ENCODE data around the gene EID3. TPM values are rescaled to one million over a fixed set of nuclear protein-coding genes. Genes with fewer than 3 reads are reported as not detected.
A peak's percentile ranks its signal among the peaks of the same experiment; 100 is the strongest.
"Not testable (repeated sequence)": the region's sequence is repeated elsewhere in the genome, so short reads cannot be mapped to it uniquely, and the experiment has no call there.

The EID3 gene
- total RNA-seq, 2 donors from 2014 or later, result 8.6 to 18.1 TPM

DNA sequence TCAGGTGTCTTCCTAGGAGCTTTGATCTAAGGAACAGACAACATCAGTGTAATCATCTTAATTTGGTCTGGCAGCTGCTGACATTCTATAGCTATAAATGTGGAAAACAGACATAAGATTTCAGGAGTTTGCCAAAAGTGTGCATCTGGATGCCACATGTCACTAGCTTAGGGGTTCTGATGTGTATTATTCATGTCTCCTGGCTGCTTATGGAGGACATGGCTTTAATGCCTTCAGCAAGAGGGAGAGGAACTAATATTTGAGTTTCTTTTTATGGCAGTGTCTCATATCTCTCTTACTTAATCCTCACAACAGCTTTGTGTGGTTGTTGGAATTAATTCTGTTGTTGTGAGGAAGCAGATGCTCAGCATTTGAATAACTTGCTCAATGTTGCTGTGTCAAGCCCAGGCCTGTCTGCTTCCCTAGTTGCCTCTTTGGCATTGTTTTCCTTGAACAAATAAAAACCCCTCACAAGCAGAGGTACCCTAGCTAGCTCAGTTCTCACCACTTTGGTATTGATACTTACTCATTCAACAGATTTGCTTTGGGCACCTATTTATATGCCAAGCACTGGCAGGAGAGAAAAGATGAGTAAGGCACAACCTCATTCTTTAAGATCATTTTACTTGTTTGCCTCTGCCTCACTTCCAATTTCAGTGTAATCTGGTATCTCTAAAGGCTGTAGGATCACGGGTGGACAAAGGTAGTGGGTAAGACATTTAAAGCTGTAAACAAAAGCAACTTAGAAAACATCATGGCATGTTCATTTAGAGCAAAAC lies 39.8 kb upstream of the EID3 start:
- intact Hi-C loops (cut with DNase I), result no loop called here
- 19% methylated on average over 1 of the region's 1 CpG for WGBS
- no peaks in the 10 kb centered on the region for H3K27me3 ChIP-seq (replicated peaks; ENCODE audit: insufficient read depth)
- H3K36me3 ChIP-seq, result no peaks in the 10 kb centered on the region
- peak; percentile 12 for DNase-seq (ENCODE audit: low spot score)
- no peak overlapping the region for H3K4me3 ChIP-seq
- TF ChIP-seq POLR2AphosphoS5 (IDR thresholded peaks at IDR 0.05), result no peak
- no peak for TF ChIP-seq POLR2A (IDR thresholded peaks at IDR 0.05)
- TF ChIP-seq, protein P1, sequence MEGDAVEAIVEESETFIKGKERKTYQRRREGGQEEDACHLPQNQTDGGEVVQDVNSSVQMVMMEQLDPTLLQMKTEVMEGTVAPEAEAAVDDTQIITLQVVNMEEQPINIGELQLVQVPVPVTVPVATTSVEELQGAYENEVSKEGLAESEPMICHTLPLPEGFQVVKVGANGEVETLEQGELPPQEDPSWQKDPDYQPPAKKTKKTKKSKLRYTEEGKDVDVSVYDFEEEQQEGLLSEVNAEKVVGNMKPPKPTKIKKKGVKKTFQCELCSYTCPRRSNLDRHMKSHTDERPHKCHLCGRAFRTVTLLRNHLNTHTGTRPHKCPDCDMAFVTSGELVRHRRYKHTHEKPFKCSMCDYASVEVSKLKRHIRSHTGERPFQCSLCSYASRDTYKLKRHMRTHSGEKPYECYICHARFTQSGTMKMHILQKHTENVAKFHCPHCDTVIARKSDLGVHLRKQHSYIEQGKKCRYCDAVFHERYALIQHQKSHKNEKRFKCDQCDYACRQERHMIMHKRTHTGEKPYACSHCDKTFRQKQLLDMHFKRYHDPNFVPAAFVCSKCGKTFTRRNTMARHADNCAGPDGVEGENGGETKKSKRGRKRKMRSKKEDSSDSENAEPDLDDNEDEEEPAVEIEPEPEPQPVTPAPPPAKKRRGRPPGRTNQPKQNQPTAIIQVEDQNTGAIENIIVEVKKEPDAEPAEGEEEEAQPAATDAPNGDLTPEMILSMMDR (IDR thresholded peaks at IDR 0.05), result no peak
- no peak overlapping the region for H3K27ac ChIP-seq
- no peaks in the 10 kb centered on the region for H3K4me1 ChIP-seq (replicated peaks)
- no peaks in the 10 kb centered on the region for H3K9me3 ChIP-seq

GRCh38 chr12:104265436-104265835 lies 38.1 kb upstream of the EID3 start:
- WGBS, result 95% methylated on average over 22 of the region's 24 CpGs
- H3K4me3 ChIP-seq; H3K4me1 ChIP-seq (replicated peaks); H3K36me3 ChIP-seq; H3K27ac ChIP-seq; intact Hi-C loops (cut with DNase I); DNase-seq (ENCODE audit: low spot score); H3K9me3 ChIP-seq; H3K27me3 ChIP-seq (replicated peaks; ENCODE audit: insufficient read depth): not testable (repeated sequence)

DNA sequence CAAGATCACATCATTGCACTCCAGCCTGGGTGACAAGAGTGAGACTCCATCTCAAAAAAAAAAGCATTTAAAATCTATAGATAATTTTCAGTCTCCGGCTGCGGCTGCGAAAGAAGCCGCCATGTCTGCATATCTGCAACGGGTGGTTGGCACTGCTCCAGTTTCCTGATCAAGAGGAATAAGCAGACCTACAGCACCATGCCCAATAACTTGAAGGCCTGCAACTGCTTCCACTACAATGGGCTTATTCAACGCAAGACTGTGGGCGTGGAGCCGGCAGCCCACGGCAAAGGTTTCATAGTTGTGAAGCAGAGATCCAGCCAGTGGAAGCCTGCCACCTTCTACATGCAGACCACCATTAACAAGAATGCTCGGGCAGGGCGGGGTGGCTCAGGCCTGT lies 30.6 kb upstream of the EID3 start:
- DNase-seq (ENCODE audit: low spot score), result no peak
- H3K36me3 ChIP-seq, result no peaks in the 10 kb centered on the region
- no peak overlapping the region for H3K27ac ChIP-seq
- 79% methylated on average over 11 of the region's 11 CpGs for WGBS
- TF ChIP-seq POLR2A (IDR thresholded peaks at IDR 0.05) (no peak), POLR2AphosphoS5 (IDR thresholded peaks at IDR 0.05) (no peak)
- TF ChIP-seq, protein P1 (IDR thresholded peaks at IDR 0.05), result no peak
- intact Hi-C loops (cut with DNase I), result no loop called here
- H3K27me3 ChIP-seq (replicated peaks; ENCODE audit: insufficient read depth), result no peaks in the 10 kb centered on the region
- no peaks in the 10 kb centered on the region for H3K4me1 ChIP-seq (replicated peaks)
- no peak overlapping the region for H3K4me3 ChIP-seq
- H3K9me3 ChIP-seq, result no peaks in the 10 kb centered on the region

DNA sequence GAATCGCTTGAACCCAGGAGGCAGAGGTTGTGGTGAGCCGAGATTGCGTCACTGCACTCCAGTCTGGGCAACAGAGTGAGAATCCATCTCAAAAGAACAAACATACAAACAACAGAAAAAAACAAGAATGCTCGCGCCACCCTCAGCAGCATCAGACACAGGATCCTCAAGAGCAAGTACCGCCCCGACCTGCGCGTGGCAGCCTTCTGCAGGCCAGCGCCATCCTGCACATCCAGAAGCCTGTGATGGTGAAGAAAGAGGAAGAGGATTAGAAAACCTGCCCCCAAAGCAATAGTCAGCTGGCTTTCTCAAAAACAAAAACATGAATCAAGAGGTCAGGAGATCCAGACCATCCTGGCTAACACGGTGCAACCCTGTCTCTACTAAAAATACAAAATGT lies 30.0 kb upstream of the EID3 start:
- no peaks in the 10 kb centered on the region for H3K36me3 ChIP-seq
- no peak for DNase-seq (ENCODE audit: low spot score)
- H3K4me1 ChIP-seq (replicated peaks), result no peaks in the 10 kb centered on the region
- WGBS, result 94% methylated on average over 11 of the region's 11 CpGs
- H3K27me3 ChIP-seq (replicated peaks; ENCODE audit: insufficient read depth), result no peaks in the 10 kb centered on the region
- H3K9me3 ChIP-seq, result no peaks in the 10 kb centered on the region
- no peak overlapping the region for H3K4me3 ChIP-seq
- H3K27ac ChIP-seq, result no peak overlapping the region
- TF ChIP-seq, protein P1 (IDR thresholded peaks at IDR 0.05), result no peak
- TF ChIP-seq POLR2A (IDR thresholded peaks at IDR 0.05), result no peak
- no peak for TF ChIP-seq POLR2AphosphoS5 (IDR thresholded peaks at IDR 0.05)
- intact Hi-C loops (cut with DNase I), result no loop called here

DNA sequence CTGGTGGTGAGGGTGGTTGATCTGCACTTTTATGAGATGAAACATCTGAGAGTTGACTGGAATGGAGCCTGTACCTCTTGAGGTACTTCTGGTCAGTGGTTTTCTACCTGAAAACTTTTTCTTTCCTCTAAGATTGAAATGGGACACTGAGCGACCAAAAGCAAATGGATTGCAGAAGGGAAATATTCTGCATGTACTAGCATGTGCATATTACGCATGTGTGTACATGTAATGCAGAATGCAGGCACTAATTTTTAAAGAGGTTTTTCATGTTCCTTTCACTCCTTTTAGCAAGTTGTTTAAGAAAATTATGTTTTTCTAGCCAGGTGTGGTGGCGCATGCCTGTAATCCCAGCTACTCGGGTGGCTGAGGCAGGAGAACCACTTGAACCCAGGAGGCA lies 28.7 kb upstream of the EID3 start:
- WGBS, result 87% methylated on average over 4 of the region's 4 CpGs
- H3K36me3 ChIP-seq, result no peaks in the 10 kb centered on the region
- H3K9me3 ChIP-seq, result no peaks in the 10 kb centered on the region
- TF ChIP-seq POLR2AphosphoS5 (IDR thresholded peaks at IDR 0.05) (no peak), POLR2A (IDR thresholded peaks at IDR 0.05) (no peak)
- TF ChIP-seq, protein P1 (IDR thresholded peaks at IDR 0.05), result no peak
- intact Hi-C loops (cut with DNase I), result no loop called here
- no peak for DNase-seq (ENCODE audit: low spot score)
- no peak overlapping the region for H3K4me3 ChIP-seq
- no peaks in the 10 kb centered on the region for H3K27me3 ChIP-seq (replicated peaks; ENCODE audit: insufficient read depth)
- H3K27ac ChIP-seq, result no peak overlapping the region
- H3K4me1 ChIP-seq (replicated peaks), result no peaks in the 10 kb centered on the region

All from prostate gland (tissue), 2 donors.